NCI-H187 (cell line): ENCODE data around the gene TP53BP2.
"Not testable (repeated sequence)": the region's sequence is repeated elsewhere in the genome, so short reads cannot be mapped to it uniquely, and the experiment has no call there.

Source experiments
- DNase-seq, 2 experiments: peaks; one replicate each; lab custom pipeline; 2025; lab: John Stamatoyannopoulos, UW

TP53BP2 gene

GRCh38 chr1:223845810-223846682 lies at the start of gene TP53BP2:
TSS of gene TP53BP2 (minus strand) at chr1:223845947. CDS start at chr1:223845680, 267 bp downstream.
- peak; percentile 50 to 66 for DNase-seq

GRCh38 chr1:223890494-223890893 lies 44.7 kb upstream of the TP53BP2 start:
- DNase-seq, result not testable (repeated sequence)

- not testable (repeated sequence) for DNase-seq
Observed at GRCh38 chr1:223889319-223889718, 43.6 kb upstream of the TP53BP2 start.

- DNase-seq, result no peak
Observed at GRCh38 chr1:223887747-223888418, 42.1 kb upstream of the TP53BP2 start.

GRCh38 chr1:223886516-223886921 lies 40.8 kb upstream of the TP53BP2 start:
- DNase-seq, result no peak

- no peak for DNase-seq
Observed at GRCh38 chr1:223885614-223886013, 39.9 kb upstream of the TP53BP2 start.

- DNase-seq, result no peak
Observed at GRCh38 chr1:223878598-223879325, 33.0 kb upstream of the TP53BP2 start.

GRCh38 chr1:223877804-223878203 lies 32.1 kb upstream of the TP53BP2 start:
- DNase-seq, result no peak

- no peak for DNase-seq
Observed at GRCh38 chr1:223876590-223876989, 30.8 kb upstream of the TP53BP2 start.

GRCh38 chr1:223873044-223873443 lies 27.3 kb upstream of the TP53BP2 start:
- DNase-seq, result no peak

- no peak for DNase-seq
Observed at GRCh38 chr1:223872308-223872901, 26.7 kb upstream of the TP53BP2 start.

- no peak for DNase-seq
Observed at GRCh38 chr1:223870617-223871574, 25.1 kb upstream of the TP53BP2 start.

- not testable (repeated sequence) for DNase-seq
Observed at GRCh38 chr1:223864599-223865368, 19.0 kb upstream of the TP53BP2 start.

- DNase-seq, result no peak
Observed at GRCh38 chr1:223864084-223864483, 18.3 kb upstream of the TP53BP2 start.

- DNase-seq, result no peak
Observed at GRCh38 chr1:223861904-223862303, 16.2 kb upstream of the TP53BP2 start.

- DNase-seq, result no peak
Observed at GRCh38 chr1:223860051-223860622, 14.4 kb upstream of the TP53BP2 start.

GRCh38 chr1:223859058-223859457 lies 13.3 kb upstream of the TP53BP2 start:
- DNase-seq, result no peak

GRCh38 chr1:223856386-223856785 lies 10.6 kb upstream of the TP53BP2 start:
- DNase-seq, result no peak

GRCh38 chr1:223853748-223854147 lies 8.0 kb upstream of the TP53BP2 start:
- DNase-seq, result no peak

GRCh38 chr1:223853275-223853674 lies 7.5 kb upstream of the TP53BP2 start:
- no peak for DNase-seq
